HG03095 (cell line): ENCODE results near the gene KCNK3.

Experiments
- ATAC-seq: cut with Tn5 transposase; IDR thresholded peaks from one replicate; pipeline ENCODE4 v1.9.1; 2021; ENCODE audit warnings: moderate library complexity; ENCODE audit not compliant: unreplicated experiment

KCNK3 gene

DNA sequence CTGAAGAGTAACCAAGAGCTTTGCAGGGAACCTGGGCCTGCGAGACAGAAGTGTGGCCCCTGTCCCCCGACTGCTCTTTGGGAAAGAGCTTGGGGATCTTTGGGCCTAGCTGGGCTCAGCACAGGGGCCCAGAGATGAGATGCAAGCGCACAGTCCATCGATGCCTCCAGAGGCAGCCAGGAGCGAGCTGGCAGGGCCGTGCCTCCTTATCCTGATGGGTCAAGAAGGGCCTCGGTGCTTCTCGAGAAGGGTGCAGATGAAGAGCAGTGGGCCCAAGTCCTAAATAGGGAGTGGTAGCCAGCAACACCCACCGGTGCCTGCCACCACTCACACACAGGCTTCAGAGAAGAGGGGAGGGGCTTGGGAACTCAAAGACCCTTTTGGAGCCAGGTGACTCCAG is 17.6 kb downstream of the KCNK3 start:
- ATAC-seq, result no peak

DNA sequence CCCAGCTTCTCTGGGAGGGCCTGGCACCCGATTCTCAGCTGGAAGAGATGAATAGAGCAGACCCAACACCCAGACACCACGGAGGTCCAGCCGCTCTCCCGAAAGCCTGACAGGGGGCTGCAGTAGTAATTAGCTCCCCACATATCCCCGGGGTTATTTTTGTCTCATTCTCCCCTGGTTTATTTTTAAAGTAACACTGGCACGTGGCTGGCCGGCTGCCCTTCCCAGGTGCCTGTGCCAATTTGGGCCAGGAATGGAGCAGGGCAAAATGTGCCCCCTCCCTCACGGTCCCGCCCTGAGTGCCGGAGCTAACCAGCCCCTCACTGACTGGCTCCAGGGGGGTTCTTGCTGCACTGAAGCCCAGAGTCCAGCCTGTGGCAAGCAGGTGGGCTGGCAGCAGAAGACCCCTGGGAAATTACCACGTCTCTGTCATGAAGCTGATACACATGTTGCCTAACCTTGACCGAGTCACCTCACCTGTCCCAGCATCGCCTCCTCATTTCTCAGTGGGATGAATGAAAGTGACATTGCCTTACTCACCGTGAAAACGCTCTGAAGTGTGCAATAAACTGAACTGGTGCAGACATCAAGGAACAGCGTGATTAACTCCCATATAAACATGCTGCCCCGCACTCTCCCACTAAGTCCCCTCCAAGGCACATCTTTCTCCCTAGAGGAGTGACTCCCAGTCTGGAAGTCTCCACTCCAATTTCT is 18.4 kb downstream of the KCNK3 start:
- no peak for ATAC-seq

DNA sequence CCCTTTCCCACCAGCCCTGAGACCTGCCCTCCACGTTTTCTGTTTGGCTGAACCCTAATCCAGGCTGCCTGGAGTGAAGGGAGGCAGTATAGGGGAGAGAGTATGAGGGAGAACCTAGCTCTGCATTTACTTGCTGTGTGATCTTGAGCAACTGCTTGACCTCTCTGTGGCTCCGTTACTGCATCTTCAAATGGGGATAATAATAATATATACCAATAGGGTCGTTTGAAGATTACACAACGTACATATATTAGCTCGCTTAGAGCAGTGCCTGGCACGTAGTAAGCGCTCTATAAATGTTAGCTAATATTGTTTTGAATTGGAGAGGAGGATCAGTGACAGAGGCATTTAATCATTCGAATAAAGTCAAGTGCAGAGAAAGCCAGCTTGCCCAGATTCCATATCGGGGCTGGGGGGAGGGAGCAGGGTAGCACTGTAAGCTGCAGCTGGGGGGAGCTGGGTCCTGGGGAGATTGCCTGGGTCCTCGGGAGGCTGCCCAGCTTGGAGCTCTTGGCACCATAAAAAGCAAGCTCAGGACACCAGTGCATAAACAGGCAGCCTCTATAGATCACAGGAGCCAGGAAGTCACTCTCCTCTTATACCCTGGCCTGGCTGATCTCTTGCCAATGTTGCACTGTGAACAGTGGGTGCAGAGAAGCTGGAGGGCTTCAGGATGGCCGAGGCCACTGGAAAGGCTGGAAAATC is 19.1 kb downstream of the KCNK3 start:
- no peak for ATAC-seq

DNA sequence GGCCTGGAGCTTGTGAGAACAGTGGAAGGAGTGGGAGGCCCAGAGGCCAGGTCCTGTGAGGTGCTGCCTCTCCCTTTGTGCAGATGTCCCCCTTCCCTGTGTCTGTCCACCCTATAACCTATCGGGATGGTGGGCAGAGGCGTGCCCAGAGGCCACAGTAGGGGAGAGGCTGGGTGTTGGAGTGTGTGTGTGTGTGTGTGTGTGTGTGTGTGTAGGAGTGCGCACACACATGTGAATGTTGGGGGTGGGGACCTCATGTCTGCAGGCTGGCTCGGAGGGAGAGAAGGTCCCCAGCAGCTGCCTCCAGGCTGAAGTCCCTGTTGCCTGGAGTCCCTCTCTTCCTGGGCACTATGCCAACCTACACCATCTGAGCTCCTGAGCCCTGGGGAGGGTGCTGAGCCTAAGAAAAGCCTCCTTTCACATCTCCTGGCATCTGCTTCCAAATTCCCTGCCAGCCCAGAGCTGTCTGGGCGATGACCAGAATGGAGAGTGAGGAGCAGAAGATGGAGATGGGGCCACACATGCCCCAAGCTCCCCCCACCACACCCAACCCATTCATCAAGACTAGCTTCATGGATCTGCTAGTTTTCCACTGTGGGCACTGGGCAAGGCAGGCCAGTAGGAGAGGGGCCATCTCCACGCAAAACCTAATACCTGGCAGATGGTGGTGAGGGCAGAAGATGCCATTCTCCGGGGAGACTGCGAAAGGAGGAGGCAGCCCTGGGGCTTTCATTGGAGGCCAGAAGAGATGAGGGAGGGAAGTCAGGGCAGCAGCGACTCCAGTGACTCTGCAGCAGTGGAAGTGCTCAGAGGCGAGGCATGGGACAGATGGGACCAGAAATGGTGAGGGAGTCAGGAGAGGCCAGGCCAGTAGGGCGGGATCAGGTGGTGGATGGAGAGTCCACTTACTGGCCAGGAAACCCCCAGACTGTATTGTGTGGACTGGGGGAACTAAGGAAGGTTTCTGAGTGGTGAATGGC is 20.3 kb downstream of the KCNK3 start:
- no peak for ATAC-seq

DNA sequence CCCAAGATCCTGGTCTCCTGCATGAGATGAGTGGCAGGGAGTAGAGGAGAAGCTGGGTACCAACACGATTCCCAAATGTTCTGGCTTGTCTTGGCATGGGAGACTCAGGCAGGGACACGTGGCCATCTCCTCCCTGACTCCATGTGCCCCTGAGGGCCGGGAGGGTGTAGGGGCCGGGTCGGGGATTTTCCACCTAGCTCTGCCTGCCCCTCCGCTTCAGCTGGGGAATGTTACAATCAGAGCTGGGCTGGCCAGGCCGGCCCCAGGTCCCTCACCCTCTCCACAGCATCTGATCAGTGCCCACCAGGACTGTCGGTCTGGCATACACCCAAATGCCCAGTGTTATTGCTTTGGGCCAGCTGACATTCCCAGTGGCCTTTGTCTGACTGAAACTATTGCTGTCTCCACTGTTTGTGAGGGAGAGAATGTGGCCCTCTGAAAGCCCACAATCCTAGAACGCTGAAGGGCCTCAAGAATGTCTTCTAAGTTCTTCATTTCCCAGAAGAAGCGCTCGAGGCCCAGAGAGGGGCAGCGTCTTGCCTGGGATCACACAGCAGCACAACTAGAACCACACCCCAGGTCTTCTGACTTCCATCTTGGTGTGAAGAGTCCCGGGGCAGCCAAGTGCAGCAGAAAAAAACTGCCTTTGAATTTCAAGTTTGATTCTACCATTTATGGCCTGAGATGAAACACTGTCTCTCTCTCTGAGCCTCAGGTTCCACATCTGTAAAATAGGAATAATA is 23.2 kb downstream of the KCNK3 start:
- no peak for ATAC-seq

DNA sequence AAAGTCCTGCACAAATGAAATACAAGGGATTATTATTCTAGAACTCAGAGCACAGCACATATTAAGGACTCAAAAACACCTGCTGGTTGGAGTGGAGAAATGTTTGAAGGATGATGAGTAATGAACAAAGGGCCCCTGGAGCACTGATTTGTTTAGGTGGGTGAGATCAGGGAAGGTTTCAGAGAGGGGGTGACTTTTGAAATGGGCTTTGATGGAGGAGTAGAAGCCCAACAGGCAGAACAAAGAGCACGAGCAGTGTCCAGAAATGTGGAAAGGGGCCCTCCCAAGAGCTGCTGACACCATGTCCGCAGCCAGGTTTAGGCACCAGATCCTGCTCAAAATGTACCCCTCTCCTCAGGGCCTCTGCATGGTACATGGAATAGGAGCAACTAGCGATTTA is 23.8 kb downstream of the KCNK3 start:
- no peak for ATAC-seq

DNA sequence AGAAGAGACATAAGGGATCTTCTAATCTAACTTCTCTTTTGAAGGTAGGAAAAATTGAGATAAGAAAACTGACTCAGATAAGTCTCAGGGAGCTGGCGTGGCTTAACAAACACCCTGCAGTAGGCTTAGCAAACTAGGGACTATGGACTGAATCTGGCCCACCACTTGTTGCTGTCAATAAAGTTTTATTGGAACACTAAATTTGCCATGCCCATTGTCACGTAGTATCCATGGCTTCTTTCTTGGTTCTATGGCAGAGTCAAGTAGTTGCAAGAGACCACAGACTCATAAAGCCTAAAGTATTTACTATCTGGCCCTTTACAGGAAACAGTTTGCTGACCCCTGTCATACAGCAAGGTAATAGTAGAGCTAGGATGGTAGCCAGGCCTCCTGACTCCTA is 24.2 kb downstream of the KCNK3 start:
- ATAC-seq, result no peak

DNA sequence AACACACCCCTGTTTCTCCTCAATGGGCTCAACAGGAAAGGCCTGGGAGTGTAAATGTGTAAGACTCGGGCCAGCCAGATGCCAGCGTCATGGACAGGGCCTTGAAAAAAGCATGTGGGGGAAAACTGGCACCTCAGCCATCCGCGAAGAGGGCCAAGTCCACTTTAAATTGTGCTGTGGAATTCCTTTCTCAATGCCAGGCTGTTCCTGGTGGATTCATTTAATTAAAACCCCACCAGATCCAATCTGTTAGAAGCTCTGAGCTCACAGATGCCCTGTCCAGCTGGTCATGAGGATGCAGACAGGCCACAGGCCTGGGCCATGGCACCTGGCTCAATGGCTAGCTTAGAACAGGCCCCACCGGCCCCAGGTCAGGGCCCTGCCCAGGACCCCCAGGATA is 24.8 kb downstream of the KCNK3 start:
- no peak for ATAC-seq

DNA sequence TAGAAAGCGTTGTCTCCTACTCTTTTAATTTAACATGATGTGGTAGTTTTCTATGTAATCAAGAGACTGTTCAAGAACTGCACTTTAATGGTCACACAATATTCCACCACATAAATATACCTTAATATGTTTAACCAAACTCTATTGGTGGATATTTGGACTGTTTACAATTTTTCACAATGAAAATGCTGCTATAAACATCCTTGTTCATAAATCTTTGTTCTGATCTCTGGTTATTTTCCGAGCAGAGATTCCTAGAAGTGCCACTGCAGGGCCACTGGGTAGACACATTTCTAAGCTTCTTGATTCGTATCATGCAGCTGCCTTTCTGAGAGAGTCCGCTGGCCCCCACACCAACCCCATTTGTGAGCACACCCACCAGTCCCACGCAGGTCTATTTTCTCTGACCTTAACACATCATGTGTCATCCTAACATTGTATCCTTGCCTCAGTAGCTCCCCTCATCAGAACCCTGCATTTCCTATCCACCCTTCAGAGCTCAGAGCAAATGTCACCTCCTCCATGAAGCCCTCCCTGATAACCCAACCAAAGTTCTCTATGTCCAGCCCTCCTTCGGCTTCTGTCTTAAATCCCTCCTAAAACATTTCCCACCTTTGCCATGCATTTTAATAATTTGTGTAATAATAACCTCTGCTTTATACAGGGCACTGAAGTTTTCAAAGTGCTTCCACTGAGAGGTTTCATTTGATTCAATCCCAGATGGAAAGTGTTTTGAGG is 26.6 kb downstream of the KCNK3 start:
- ATAC-seq, result no peak

DNA sequence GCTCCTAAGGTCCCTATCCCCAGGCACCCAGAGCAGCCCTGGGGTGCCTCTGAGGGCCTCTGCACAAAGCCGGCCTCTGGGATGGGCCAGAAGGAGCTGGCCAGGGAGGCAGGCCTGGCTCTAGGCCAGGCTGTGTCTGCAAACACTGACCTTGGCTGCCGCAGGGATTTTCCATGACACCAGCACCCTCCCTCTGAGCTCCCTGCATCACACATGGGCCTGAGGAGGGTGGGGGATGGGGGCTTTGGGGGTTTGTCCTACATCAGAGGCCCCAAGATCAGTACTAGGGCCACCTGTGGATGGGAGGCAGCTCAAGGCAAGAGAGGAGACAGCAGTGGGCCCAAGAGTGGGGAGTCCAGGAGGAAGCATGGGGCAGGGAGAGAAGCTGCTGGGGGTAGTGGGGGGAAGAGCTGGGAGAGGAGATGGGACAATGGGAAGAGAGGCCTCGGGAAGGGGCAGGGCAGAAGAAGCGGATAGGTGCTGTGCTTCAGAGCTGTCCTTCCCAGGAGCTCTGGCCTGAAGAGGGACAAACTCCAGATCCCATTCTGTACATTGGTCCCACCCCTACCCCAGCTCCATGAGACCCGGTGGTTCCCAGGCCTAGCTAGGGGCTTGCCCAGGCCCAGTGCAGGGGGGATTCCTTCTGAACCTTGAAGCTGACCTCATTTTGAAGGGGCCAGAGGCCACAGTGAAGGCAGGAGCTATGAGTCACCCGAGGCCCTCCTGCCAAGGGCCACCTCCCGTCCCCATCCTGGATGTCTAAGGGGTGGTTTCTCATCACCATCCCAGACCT is 28.0 kb downstream of the KCNK3 start:
- no peak for ATAC-seq

DNA sequence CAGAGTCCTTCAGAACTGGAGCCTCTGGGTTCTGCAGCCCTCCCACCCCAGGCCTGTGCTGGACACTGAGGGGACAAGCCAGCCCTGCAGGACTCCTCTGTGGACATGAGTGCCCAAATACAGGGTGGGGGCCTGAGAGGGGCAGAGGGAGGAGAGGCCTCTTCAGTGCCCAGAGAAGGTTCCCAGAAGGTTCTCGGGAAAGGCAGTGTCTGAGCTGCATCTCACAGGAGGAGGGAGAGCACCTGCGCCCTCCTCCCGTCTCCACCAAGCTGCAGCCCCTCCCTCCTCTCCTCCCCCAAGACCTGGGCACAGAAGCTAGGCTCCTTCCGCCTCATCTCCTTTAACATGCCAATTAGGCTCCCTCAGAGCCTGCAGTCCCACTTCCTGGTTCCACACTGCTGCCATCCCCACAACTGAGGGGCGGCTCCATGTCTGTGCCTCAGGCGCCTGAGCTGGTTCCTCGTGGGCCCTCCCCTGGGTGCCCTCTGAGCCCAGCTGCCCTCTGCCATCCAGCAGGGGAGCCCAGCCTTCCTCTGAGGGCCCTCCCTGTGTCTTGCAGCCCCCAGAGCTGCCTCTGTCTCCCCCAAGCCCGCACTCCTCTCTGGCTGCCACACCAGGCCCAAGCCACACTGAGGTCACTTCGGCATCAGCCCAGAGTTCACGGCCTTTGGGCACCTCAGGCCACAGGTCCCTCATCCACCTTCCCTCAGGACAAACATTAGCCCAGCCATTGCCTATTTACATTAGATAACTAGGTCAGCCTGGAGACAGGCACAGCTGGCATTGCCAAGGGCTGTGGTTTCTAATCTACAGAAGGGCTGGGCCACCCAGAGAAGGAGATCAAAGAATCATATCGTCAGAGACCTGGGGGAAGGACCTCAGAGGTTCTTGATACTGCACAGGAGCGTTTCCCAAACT is 28.9 kb downstream of the KCNK3 start:
- ATAC-seq, result no peak

DNA sequence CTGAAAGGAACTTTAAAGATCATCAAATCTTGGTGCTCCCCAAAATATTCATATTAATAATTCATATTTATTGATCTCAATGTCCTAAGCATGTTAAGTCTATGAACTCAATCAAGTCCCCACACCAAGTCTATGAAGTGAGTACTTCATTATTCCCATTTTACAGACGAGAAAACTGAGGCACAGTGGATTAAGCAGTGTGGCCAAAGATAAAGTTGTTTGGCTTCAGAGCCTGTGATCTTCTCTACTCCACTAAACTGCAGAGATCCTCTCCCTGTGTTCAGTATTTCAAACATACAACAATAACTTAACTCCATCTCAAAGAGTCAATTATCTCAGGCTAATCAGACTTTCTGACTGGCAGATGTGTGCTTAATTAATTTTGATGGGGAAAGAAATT is 29.8 kb downstream of the KCNK3 start:
- no peak for ATAC-seq

DNA sequence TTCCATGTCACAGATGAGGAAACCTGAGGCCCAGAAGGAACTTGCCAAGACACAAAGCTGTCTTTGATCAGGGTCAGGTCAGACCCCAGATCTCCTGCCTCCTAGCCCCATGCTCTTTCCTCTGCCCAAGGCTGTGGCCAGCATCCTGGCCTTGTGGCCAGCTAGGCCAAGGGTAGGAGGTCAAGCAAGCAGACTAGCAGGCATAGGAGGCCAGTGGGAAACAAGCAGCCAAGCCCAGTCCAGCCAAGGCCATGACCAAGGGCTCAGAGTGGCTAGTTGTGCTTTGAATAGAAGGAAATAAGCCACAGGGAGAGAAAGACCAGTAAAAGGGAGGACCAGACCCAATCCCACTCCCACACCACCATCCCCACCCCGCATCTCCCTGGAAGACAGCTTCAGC is 30.4 kb downstream of the KCNK3 start:
- no peak for ATAC-seq

DNA sequence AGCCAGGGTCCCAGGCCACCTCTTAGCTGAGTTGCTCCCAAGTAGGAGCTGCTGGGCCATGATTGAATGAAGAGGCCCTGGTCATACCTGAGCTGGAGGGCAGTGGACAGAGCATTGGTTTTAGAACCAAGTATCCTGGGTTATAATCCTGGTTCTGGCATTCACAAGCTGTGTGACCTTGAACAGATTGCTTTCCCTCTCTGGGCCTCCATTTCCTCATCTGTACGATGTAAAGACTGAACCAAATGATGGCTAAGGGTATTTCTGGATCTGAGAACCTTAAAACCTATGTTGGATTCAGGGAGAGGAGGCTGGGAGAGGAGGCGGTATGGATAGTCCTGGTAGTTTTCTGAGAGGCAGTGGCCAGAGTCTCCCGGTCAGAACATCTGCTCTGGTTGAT is 31.0 kb downstream of the KCNK3 start:
- ATAC-seq, result no peak

DNA sequence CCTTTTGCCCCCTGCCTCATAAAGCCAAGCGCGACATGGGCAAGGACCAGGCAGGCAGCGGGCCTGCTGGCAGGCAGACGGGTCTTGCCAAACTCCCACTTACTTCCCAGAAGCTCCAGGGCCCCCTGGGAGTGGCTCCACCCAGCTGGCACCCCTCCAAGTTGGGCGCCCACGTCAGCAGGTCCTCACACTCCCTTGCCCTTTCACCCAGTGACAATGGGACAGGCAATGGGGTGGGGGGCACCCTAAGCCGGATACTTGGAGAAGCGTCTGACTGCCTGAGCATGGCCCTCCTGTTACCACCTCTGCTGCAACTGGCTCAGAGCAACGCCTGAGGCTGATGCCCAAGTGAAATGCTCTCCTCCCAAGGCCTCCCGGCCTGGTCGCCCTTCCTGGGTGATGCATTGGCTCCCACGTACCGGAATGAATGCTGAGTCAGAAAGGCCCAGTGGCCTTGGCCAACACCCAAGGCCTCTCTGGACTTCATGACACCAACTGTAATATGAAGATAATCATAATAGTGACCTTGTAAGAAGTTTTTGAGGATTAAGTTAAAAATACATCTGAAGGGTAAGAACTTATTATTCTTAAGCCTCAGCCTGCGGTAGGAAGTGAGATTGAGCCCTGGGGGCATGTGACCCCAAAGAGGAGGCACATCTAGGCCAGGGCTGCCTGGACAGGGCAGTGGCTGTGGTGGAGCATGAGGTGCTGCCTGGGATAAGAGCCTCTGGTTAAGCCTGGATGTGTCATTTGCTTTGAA is 31.6 kb downstream of the KCNK3 start:
- ATAC-seq, result no peak

DNA sequence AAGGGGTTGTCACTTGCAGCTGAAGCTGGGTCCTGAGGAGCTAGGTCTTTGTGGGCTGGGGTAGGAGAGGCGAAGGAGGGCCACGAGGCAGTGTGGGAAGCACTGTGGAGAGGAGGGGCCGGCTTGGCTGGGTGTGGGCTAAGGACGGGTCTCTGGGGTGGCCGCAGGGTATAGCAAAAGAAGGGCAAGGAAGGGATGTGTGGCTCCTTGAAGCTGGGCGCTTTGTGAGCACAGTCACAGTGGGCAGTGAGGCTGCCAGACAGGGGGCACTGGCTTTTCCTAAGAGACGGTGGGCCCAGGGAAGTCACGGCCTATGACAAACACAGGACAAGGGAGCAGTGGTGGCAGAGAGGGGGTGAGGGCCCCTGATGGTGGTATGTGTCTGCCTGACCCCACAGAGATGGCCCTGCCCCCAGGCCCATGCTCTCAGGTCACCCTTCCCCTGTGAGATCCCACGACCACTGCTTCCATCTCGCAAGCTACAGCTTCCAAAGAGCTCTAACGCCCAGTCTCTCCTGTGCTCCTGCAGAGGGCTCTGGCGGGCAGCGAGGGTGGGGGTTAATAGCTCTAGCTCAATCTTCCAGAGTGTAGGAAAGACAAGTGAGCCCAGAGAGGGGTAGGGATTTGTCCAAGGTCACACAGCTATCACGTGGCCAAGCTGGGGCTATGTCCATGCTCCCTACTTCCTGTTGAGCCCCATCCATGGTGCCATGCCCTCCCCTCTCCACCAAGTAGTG is 32.4 kb downstream of the KCNK3 start:
- no peak for ATAC-seq

DNA sequence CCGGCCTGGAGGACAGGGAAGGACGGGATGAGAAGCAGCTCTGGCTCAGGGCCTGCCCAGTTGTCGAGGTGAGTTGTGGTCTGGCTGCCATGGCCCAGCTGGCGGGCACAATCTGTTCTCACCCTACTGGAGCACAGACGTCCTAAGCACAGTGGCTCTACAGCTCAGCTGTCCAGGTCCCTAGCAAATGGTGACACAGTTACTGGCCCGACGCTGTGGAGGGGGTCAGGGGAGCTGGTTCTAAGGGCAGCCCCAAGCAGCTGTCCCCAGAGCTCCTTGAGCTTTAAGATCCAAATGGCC is 32.9 kb downstream of the KCNK3 start:
- ATAC-seq, result no peak
